Nephron (organoid): ENCODE measurements around the gene SCLT1.
"Not testable (repeated sequence)": the region's sequence is repeated elsewhere in the genome, so short reads cannot be mapped to it uniquely, and the experiment has no call there.

Experiments
- H3K27ac Mint-ChIP-seq, 3 experiments: 2 replicates each; pipeline ENCODE4 v1.8.0; 2020; ENCODE audit warnings: mixed read lengths in 3 of 3, mild to moderate bottlenecking in 2 of 3, moderate library complexity in 1 of 3
- H3K27me3 Mint-ChIP-seq: 2 replicates; pipeline ENCODE4 v1.8.0; 2021; ENCODE audit warnings: low read depth, mild to moderate bottlenecking, moderate library complexity, mixed read lengths
- H3K36me3 Mint-ChIP-seq: 2 replicates; pipeline ENCODE4 v1.8.0; 2020; ENCODE audit warnings: low read depth, mixed read lengths
- H3K4me1 Mint-ChIP-seq: 2 replicates; pipeline ENCODE4 v1.8.0; 2020; ENCODE audit warnings: mixed read lengths
- H3K4me3 Mint-ChIP-seq, 3 experiments: 2 replicates each; pipeline ENCODE4 v1.8.0; 2020; ENCODE audit warnings: mild to moderate bottlenecking in 3 of 3, mixed read lengths in 3 of 3, moderate library complexity in 2 of 3
- H3K9me3 Mint-ChIP-seq: 2 replicates; pipeline ENCODE4 v1.8.0; 2020; ENCODE audit warnings: mixed read lengths
- CTCF ChIP-seq, 3 experiments: fragments of 200-600 bp; sonication (generic); IDR thresholded peaks; one replicate each; pipeline ENCODE4 v1.5.0; 2021; ENCODE audit warnings: antibody characterized with exemption in 3 of 3; ENCODE audit not compliant: unreplicated experiment in 3 of 3

Gene SCLT1

GRCh38 chr4:129092631-129093190 lies 628 bp downstream of the SCLT1 start:
- H3K9me3 Mint-ChIP-seq: no peaks in the 10 kb centered on the region
- peaks cover 14% of the 10 kb centered on the region for H3K36me3 Mint-ChIP-seq
- peaks cover 13% of the 10 kb centered on the region for H3K4me1 Mint-ChIP-seq
- no peak for TF ChIP-seq CTCF (IDR thresholded peaks at IDR 0.05; ENCODE audit: unreplicated experiment in 3 of 3)
- no peak overlapping the region for H3K27ac Mint-ChIP-seq
- no peaks in the 10 kb centered on the region for H3K27me3 Mint-ChIP-seq
- no peak overlapping the region for H3K4me3 Mint-ChIP-seq

GRCh38 chr4:129087516-129087915 lies 5.8 kb downstream of the SCLT1 start:
- H3K9me3 Mint-ChIP-seq: peaks cover 23% of the 10 kb centered on the region
- H3K36me3 Mint-ChIP-seq: peaks cover 53% of the 10 kb centered on the region
- H3K4me1 Mint-ChIP-seq: no peaks in the 10 kb centered on the region
- no peak overlapping the region for H3K27ac Mint-ChIP-seq
- H3K4me3 Mint-ChIP-seq: no peak overlapping the region
- no peak for TF ChIP-seq CTCF (IDR thresholded peaks at IDR 0.05; ENCODE audit: unreplicated experiment in 3 of 3)
- no peaks in the 10 kb centered on the region for H3K27me3 Mint-ChIP-seq

- Mint-ChIP-seq H3K9me3 (peaks cover 33% of the 10 kb centered on the region), H3K36me3 (peaks cover 73% of the 10 kb centered on the region), H3K27me3 (no peaks in the 10 kb centered on the region), H3K27ac (no peak overlapping the region), H3K4me1 (no peaks in the 10 kb centered on the region), H3K4me3 (no peak overlapping the region)
- TF ChIP-seq CTCF (IDR thresholded peaks at IDR 0.05; ENCODE audit: unreplicated experiment in 3 of 3): no peak
Measured at GRCh38 chr4:129085472-129085871, 7.9 kb downstream of the SCLT1 start.

GRCh38 chr4:129082302-129082701 lies 11.0 kb downstream of the SCLT1 start:
- Mint-ChIP-seq H3K9me3 (peaks cover 48% of the 10 kb centered on the region), H3K27me3 (no peaks in the 10 kb centered on the region), H3K4me1 (no peaks in the 10 kb centered on the region), H3K27ac (no peak overlapping the region), H3K36me3 (peaks cover 87% of the 10 kb centered on the region), H3K4me3 (no peak overlapping the region)
- TF ChIP-seq CTCF (IDR thresholded peaks at IDR 0.05; ENCODE audit: unreplicated experiment in 3 of 3): no peak

- TF ChIP-seq CTCF (IDR thresholded peaks at IDR 0.05; ENCODE audit: unreplicated experiment in 3 of 3): no peak
- Mint-ChIP-seq H3K36me3 (peaks cover 86% of the 10 kb centered on the region), H3K9me3 (peaks cover 50% of the 10 kb centered on the region), H3K27ac (no peak overlapping the region), H3K4me3 (no peak overlapping the region), H3K4me1 (no peaks in the 10 kb centered on the region), H3K27me3 (no peaks in the 10 kb centered on the region)
Measured at GRCh38 chr4:129080129-129080528, 13.2 kb downstream of the SCLT1 start.

- Mint-ChIP-seq H3K36me3 (peaks cover 86% of the 10 kb centered on the region), H3K4me3 (no peak overlapping the region), H3K27ac (no peak overlapping the region), H3K4me1 (no peaks in the 10 kb centered on the region), H3K27me3 (no peaks in the 10 kb centered on the region), H3K9me3 (peaks cover 59% of the 10 kb centered on the region)
- no peak for TF ChIP-seq CTCF (IDR thresholded peaks at IDR 0.05; ENCODE audit: unreplicated experiment in 3 of 3)
Measured at GRCh38 chr4:129077326-129077725, 16.0 kb downstream of the SCLT1 start.

- Mint-ChIP-seq H3K36me3 (peaks cover 67% of the 10 kb centered on the region), H3K9me3 (peaks cover 63% of the 10 kb centered on the region)
- H3K4me3 Mint-ChIP-seq, H3K27me3 Mint-ChIP-seq, H3K27ac Mint-ChIP-seq, H3K4me1 Mint-ChIP-seq: not testable (repeated sequence)
Measured at GRCh38 chr4:129069537-129069936, 23.8 kb downstream of the SCLT1 start.
